Left ventricle myocardium superior (tissue), 1 donor: ENCODE results near the gene PDXK. TPM values are rescaled to one million over a fixed set of nuclear protein-coding genes. Genes with fewer than 3 reads are reported as not detected.

ENCODE experiments used
- ATAC-seq: fragments of 200-7000 bp; cut with Tn5 transposase; one replicate; pipeline ENCODE4 v1.9.1; 2020; ENCODE audit warnings: mild to moderate bottlenecking, moderate library complexity
- DNase-seq: peaks from one replicate; pipeline ENCODE4 v3.0.0-alpha.2; 2020
- intact Hi-C: fragments of 100-400 bp; cut with micrococcal nuclease; formaldehyde crosslinking; loops from one replicate; pipeline ENCODE4 v1.11.0; 2022
- total RNA-seq: library from RNA; stranded (reverse); fragmentation: NEBNext Ultra II Directional; extraction: Animal tissue kit (Norgen Biotek cat#: 25700); gene quantifications from one replicate; pipeline ENCODE4 v1.2.1, GENCODE V29; 2021
- donor health status: DM: no; HTN: yes; CAD: no; lungs with severe emphysema.

The PDXK gene
- total RNA-seq, 1 donor from 2014 or later = 117 TPM

DNA sequence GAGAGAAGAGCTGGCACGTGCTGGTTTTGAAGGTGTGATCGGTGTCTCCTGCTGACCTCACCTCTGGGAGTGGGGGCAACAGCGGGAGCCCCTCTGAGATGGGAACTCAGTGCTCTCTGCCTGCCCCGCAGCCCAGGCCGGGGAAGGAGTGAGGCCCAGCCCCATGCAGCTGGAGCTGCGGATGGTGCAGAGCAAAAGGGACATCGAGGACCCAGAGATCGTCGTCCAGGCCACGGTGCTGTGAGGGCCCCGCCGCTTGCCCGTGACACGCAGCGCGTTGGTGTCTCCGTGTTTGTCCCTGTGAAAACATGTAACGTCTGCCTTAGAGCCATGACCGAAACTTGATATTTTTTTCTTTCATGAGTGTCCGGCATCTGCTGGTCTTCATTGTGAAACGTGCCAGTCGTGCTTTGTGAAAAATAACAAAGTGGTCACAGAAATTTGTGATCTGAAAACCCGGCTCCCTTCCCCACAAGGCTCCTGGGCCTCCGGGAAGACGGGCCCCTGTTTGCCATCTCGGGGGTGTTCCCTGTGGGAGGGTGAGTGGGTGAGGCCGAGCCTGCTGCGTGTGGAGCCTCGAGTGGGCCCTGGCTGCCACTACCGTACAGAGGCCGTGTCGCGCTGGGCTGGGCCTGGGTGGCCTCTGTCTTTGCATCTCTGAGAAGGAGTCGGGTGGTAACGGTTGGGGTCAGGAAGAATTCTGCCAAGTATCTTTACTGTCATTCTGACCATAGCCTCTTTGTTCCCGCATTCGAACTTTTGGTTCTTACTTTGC lies 37.1 kb downstream of the PDXK start:
- DNase-seq (no peak), ATAC-seq (no peak)
- intact Hi-C loops = no loop called here

DNA sequence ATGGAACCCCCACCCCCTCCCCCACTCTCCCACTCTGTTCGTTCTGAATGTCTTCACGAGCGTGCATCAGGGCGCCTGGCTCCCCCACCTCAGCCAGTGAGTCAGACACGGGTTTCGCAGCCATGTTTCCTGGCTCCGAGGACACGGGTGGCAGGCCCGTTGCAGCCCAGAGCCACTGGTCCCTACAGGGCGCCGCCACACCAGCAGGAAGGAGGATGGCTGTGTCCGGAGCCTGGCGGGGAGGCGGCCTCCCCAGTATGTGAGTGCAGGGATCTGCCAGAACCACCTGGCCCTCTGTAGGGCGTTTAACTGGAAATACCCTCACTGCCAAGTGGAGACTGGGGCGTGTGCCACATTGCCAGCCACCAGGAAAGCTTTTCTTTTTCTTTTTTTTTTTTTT lies 38.7 kb downstream of the PDXK start:
- ATAC-seq (no peak), DNase-seq (no peak)
- intact Hi-C loops = no loop called here

DNA sequence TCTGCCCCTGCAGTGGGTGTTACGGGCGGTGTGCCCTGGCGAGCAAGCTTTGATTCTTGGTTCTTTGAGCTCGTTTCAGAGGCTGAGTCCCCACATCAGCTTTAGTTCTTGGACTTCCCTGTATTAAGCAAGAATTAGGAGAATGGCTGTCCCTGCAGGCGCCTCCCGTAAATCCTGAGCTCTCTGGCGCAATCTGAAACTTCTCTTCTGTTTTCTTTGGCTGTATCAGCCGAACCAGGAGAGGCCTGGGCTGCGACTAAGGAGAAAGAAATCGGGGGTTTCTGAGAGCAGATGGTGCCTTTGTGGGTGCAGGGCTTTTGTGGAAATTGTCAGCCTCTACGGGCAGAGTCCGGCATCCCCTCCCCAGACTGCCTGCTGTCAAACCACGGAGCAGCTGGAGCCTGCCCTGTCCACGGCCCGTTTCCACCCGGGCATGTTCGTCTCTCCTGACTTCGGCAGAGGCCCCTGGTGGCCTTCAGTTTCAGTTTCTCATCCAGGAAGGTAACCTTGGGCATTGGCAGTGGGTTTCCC lies 39.2 kb downstream of the PDXK start:
- ATAC-seq (peak; percentile 59), DNase-seq (no peak)
- intact Hi-C loops = no loop called here

DNA sequence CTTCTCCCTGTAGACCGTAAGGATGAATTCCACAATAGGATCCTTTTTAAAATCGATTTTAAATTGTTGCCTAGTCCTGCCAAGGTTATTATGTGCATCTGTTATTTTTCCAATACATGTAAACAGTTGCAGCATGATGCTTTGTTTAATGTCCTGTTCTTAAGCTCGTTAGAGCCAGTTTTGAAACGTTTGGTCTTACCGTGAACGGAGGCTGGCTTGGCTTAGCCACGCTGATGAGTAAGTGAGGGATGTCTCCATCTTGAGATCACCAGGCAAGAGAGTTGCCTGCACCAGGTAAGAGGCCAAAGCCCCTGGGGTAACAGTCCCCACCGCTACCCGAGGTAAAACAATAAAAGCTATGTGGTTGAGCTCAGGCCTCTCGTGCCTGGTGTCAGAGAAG lies 39.9 kb downstream of the PDXK start:
- ATAC-seq = no peak
- DNase-seq = no peak
- intact Hi-C loops = no loop called here

DNA sequence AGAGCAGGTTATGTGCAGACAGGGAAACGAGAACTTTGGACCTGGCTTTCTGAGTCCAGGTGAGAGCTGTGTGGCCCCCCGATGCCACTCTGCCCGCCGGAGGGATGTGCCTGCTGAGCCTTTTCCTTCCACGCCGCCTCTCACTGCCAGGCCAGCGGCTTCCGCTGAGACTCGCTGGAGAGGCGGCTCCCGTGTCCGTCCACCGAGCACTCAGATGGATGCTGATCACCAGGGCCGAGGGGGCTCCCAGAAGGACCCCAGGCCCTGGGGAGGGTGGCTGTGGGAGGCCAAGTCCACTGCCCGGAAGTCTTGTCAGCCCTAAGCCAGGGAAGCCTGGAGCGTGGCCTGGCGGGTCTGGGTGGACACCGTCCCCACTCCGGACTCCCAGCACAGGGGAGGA lies 40.7 kb downstream of the PDXK start:
- intact Hi-C loops = no loop called here
- DNase-seq (no peak), ATAC-seq (no peak)

DNA sequence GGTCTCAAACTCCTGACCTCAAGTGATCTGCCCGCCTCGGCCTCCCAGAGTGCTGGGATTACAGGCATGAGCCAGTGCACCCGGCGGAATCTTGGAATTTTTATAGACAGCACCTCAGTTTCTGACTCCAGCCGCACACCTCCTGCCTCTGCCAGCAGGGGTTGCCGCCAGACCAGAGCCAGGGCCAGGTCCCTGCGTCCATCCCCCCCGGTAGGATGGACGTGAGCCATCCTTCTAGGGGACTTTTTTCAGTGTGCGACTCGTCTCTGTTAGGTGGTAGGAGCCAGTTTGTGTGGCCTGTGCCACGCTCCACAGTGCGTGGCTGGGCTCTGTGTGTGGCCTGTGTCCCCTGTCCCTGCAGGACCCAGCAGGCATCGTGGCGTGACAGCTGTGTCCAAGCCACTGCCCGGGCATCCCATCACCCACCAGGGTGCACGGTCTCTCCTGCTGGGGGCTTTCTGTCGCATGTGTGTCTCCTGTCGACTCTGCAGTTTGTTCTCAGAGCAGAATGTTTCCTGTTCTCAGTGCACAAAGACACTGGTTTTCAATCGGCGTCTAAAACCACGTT lies 41.5 kb downstream of the PDXK start:
- no peak for DNase-seq
- intact Hi-C loops = no loop called here
- no peak for ATAC-seq

DNA sequence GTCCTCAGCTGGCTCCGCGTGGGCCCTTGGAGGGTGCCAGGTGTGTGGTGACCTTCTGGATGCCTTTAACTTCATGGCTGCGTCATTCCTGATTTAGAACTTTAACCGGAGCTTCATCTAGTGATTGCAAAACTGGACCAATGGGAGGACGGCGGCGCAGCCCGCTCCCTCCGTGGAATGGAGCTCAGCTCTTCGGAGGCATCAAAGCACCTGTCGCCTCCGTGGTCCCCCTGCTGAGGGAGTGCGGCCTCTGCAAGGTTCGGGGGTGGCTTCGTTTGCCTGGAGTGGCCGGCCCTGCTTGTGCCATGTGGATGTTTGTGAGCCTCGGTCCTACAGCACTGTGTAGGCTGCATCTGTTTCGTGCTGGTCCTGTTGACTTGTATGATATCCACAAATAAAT lies 43.0 kb downstream of the PDXK start:
- ATAC-seq (no peak), DNase-seq (no peak)
- intact Hi-C loops = no loop called here

DNA sequence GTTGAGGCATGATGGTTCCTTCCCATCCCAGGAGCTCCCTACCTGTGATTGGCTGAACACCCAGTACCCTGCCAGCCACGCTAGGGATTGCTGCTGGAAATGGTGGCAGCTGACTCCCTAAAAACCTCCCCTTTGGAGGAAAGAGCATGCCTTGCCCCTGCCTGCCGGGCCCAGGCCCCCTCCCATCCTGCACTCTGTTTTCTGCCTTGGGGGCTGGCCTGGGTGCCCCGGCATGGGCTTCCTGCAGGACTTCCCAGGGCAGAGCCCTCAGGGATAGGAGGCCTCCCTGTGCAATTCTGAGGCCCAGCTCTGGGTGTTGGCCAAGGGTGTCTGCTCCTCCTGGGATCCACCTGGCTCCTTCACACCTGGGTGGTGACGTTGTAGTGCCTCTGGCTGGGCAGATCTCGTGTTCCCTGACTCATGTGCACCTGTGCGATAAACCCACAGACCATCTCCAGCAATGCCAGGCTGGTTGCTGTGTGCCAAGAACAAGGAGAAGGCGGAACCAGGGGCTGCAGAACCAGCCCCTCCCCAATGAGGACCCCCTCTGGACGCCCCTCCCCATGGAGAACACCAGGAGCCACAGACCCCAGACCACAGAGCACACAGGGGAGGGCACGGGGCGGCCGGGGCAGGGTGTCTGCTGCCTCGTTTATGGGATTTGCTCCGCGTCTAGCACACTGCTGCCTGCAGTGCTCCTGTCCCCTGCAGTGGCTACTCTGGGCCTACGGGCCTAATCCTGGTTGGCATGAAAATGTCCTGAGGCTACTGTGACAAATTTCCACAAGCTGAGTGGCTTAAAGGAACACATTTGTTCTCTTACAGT lies 43.6 kb downstream of the PDXK start:
- no peak for ATAC-seq
- DNase-seq = no peak
- intact Hi-C loops = no loop called here

DNA sequence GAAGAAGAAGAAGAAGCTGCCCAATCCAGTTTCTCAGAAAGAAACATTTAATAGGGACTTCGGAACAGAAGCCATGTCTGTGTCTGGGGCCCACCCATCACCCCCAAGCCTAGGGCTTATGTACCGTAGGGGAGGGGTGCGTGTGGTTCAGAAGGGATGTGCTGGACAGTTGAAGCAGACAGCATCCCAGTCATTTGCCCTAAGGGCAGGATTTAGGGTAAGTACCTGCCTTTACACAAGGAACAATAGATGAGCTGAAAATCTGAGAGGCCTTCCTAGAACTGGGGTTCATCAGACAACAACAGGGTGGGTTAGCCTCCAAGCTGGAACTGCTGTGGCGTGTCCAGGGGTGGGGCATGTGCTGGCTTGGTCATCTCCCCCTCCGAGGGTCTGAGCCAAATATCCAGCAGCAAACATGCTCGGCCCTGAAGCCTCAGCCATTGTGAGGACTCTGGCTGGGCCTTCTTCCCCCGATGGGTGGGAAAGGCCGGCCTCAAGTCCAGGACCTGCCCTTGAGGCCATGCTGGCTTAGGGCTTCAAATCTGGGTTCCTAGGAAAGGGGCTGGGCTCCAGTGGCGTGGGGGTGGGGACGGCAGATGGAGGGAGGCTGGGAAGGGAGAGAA lies 45.1 kb downstream of the PDXK start:
- ATAC-seq (no peak), DNase-seq (no peak)
- intact Hi-C loops = no loop called here

DNA sequence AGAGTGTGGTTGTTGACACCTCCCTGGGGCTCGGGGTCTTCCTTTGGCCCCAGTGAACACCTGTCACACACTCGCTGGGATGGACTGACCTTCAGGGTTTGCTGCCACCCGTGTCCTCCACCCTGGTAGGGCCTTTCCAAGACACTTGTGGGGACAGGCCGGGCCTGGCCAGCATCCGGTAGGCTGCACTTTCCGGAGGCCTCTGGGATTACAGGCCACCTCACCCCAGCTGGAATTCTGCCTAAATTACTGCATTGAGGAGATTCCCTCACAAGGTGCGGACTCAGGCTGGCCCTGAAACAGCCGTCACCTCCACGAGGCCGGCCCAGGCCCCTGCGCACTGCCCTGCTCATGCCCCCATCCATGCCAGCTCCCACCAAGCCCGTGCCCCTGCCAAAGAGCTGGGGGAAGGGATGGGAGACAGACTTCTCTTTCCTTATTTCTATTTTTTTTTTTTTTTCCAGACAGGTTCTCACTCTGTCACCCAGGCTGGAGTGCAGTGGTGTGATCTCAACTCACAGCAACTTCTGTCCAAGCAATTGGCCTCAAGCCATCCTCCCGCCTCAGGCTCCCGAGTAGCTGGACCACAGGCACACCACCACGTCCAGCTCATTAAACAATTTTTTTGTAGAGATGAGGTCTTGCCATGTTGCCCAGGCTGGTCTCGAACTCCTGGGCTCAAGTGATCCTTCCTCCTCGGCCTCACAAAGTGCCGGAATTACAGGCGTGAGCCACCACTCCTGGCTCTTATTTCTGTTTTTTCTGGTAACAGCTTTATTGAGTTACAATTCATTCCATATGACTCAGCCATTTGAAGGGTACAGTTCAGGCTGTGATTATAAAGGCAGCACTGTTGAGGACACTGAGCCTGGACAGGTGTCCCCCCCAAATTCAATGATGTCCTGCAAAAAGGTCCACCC lies 45.9 kb downstream of the PDXK start:
- ATAC-seq (peak; percentile 7), DNase-seq (no peak)
- intact Hi-C loops = no loop called here

DNA sequence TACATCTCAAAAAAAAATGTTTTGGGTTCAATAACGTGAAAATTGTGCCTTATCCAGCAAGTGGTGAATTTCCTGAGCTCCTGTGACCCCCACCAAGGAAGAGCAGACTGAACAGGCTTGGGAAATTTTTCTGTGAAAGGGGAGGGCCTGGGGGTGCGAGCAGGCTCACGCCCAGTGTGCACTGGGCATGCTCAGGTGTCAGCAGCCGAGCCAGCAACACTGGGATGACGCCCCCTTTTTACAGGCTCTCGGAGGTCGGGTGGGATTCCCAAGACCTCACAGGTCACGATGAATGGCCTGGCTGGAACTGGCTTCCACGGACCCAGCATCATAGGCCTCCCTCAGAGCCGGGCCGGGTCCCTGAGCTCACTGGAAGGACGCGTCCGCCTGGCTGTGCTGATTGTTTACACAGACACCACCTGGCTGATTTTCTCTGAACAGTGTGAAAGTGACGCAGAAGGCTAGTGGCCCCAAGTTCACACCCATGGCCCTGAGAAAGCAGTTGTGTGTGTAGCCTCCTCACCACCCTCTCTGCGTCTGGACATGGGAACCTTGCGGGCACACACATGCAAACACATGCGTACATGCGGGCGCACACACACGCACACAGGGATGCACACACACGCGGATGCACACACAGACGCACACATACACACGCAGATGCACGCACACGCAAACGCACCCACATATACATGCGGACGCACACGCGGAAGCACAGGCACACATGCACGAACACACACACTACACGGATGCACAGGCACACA lies 48.0 kb downstream of the PDXK start:
- intact Hi-C loops = no loop called here
- DNase-seq (no peak), ATAC-seq (no peak)

DNA sequence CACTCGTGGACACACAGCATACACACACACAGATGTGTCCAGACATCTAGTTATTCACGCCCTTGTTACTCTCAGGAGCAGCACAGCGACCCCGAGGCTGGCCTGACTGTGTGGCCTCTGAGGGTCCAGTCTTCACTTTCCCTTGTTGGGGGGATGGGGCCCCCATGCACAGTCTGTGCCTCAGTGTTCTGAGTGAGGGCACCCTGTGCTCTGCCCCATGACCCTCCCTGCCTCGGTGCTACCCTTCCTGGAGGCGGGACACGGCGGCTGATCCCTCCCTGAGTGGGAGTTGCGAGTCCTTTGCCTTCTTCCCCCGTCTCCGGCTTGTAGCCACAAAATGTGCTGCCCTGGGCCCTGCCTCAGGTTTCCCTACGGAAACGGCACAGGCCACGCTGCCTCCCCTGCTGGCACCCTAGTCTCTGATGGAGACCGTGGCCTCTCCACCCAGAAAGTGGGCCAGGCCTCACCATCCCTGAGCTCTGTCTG lies 48.6 kb downstream of the PDXK start:
- intact Hi-C loops = no loop called here
- DNase-seq (no peak), ATAC-seq (no peak)

DNA sequence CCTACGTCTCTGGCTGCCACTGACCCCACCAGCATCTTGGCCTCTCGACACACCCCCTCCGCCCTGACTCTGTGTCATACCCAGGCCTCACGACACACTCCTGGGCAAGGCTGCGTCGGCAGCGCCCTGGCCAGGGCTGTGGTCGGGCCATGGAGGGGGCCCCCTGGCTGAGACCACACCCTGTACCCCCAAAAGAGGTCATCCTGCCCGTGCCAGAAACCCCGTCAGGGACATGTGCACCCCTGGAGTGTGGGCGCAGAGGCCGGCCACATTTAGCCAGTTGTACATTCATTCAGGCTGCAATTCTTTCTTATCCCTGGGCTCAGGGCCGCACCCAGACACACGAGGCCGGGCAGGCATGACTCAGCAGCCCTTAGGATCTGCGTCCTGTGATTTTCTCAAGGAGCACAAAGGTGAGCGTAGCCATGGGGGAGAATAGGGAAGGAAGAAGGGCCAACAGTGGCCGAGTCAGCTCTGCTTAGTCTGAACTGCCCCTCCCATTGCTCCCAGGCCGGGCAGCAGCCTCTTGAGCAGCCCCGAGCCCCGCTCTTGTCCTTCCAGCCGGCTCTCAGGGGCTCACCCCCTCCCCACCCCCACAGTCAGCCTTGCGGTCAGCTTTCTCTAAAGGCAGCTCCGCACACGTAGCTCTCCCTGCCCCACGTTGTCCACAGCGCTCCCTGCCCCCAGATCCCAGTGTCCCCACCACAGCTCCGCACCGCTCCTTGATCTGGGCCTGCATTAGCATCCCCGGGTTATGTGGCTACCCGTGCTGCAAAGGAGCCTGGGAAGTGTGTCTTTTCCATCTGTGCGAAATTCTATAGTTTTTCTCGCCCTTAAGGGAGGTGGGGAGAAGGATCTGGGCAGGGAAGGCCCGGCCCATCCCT lies 49.3 kb downstream of the PDXK start:
- intact Hi-C loops = no loop called here
- DNase-seq = no peak

DNA sequence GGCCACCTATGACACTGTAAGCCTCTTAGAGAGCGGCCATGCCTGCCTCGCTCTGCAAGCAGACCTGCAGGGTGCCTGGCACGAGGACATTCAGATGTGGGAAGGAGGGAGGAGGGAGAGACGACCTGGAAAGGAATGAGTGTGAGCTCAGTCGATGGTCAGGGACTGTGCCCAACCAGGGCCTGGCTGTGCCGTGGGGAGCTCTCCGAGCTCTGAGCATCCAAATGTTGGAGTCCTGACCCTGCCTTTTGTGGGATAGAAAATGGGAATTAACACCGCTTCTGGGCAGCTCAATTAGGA lies 49.9 kb downstream of the PDXK start:
- intact Hi-C loops = no loop called here
- no peak for DNase-seq
- no peak for ATAC-seq

More for the DNA sequence above, 49.3 kb downstream of the PDXK start:
- ATAC-seq = peak; percentile 32

DNA sequence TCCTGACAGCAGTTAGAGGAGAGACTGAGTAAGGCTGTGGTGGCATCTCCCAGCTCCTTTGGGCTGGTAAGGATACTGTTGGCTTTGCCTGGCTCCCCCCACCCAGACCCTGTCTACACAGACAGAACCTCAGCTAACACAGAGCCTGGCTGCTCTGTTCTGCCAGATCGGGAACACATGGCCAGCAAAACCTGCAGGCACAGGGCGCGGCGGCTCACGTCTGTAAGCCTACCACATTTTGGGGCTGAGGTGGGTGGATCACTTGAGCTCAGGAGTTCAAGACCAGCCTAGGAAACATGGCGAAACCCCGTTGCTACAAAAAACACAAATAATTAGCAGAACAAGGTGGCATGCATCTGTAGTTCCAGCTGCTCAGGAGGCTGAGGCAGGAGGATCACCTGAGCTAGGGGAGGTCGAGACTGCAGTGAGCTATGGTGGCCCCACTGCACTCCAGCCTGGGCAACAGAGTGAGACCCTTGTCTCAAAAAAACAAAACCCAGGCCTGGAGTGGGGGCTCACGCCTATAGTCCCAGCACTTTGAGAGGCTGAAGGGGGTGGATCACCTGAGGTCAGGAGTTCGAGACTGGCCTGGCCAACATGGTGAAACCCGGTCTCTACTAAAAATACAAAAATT lies 50.5 kb downstream of the PDXK start:
- ATAC-seq (no peak), DNase-seq (no peak)
- intact Hi-C loops = no loop called here

DNA sequence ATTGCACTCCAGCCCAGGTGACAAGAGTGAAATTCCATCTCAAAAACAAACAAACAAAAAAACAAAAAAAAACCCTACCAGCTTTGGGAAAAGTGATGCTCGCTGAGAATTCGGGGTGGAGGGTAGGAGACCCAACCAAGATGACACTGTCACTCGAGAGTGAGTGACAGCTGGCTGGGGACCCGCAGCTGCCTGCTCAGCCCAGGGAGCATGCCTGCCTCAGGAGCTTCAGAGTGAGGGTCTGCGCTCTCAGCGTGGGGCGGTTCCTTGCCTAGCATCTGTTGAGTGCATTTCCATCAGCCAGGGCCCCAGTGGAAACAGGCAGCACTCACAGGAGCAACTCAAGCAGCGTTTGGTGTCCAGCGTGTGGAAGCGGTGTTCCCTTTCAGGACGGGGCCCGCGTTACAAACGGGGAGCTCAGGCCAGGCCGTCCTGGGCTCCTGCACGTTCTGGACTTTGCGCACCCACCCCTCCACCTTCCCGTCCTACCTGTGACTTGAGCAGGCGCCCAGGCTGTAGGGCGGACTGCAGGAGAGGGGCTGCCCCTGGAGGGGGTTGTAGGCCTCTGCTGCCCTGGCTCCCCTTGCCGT lies 51.2 kb downstream of the PDXK start:
- intact Hi-C loops = no loop called here
- DNase-seq (no peak), ATAC-seq (no peak)
